COLO668 (cell line): ENCODE measurements around the gene FUBP1.
"Not testable (repeated sequence)": the region's sequence is repeated elsewhere in the genome, so short reads cannot be mapped to it uniquely, and the experiment has no call there.

Source experiments
- DNase-seq: peaks from one replicate; lab custom pipeline; 2025; ENCODE audit not compliant: unreplicated experiment; lab: John Stamatoyannopoulos, UW

The FUBP1 gene

GRCh38 chr1:77978969-77979876, at the start of gene FUBP1:
Gene FUBP1, minus strand, starts transcription at chr1:77979072. Its CDS starts 68 bp downstream, at chr1:77979004.
- peak; percentile 99 for DNase-seq

GRCh38 chr1:78021134-78021533, 42.3 kb upstream of the FUBP1 start:
- DNase-seq = not testable (repeated sequence)

DNA sequence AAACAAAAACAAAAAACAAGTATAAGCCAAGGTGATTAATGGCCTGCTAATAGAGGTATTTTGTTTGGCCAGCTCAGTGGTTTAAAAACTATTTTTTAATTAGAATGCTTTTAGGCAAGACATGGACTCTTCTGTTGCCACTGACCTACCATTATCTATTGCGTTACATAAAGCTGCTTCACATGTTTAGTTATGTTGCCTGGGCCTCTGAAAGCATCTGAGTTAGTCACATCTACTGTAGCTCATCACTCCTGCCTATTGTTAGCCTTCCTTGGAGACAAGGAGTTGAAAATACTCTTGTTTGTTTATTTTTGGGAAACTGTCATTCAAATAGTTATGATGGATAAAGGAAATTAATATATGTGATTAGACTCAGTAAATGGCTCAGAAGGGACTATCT, 40.2 kb upstream of the FUBP1 start:
- no peak for DNase-seq

DNA sequence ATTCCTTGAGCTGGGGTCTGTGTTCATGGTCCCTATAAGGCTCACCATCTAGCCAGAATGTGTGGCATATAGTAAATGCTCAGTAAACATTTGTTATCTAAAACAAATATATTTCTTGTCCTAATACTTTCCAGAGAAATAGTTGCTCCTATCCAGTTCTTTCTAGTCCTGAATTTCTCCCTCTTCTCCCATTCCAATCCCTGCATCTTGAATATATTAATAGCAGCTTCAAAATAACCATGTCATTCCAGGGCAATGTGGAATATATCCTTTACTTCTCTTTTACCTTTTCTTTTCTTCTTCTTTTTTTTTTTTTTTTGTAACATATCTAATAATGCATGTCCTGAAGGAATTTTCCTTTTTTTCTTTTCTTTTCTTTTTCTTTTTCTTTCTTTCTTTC, 36.3 kb upstream of the FUBP1 start:
- DNase-seq = no peak

DNA sequence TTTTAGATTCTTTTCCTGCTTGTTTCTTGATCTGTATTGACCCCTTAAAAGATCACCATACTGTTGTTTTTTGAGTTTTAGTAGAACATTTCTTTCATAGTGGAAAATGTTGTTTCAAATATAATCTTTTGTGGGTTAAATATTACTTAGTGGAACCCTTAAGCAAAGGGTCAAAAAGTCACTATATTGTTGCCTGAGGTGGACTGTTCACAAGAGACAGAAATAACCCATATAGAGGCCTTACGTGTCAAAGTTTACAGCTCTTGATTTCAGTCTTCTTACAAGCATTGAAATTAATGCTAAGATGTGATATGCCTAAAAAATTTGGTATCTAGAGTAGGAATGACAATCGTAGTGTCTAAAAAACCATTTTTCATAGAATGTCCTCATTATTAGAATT, 32.2 kb upstream of the FUBP1 start:
- DNase-seq = no peak

DNA sequence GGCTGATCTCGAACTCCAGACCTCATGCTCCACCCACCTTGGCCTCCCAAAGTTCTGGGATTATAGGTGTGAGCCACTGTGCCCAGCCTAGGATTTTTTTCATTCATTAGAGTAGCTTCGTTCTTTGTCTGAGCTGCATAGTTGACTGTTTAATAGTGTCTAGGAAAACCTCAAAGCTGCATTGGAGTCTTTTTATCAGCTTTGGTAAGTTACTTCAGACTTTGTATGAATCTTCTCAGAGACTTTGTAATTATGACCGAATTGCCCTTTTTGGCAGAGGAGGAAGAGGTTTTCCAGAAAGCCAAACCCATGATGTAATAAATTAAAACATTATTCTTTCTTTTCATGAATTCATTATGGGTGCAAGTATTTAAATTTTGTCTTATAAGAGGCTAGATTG, 31.0 kb upstream of the FUBP1 start:
- DNase-seq = no peak

- no peak for DNase-seq
These were observed 30.4 kb upstream of the FUBP1 start for GRCh38 chr1:78009276-78009675.

GRCh38 chr1:78007677-78008341, 28.9 kb upstream of the FUBP1 start:
- no peak for DNase-seq

DNA sequence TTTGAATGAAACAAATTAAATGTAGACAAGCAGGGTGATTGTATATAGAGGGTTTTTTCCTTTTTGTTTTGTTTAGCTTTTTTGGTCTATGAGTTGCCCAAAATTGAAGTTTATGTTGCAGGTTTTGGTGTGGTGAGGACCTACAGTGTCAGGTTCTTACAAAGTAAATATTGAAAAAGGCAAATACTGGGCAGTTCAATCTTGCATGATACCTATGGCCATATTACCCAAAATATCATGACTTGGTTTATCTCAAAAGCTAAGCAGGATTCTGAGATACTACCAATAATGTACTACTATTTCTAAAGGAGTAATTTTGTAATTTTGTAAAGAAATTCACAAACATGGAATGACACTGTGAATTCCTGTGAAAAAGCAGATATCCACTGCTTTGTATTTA, 27.6 kb upstream of the FUBP1 start:
- no peak for DNase-seq

DNA sequence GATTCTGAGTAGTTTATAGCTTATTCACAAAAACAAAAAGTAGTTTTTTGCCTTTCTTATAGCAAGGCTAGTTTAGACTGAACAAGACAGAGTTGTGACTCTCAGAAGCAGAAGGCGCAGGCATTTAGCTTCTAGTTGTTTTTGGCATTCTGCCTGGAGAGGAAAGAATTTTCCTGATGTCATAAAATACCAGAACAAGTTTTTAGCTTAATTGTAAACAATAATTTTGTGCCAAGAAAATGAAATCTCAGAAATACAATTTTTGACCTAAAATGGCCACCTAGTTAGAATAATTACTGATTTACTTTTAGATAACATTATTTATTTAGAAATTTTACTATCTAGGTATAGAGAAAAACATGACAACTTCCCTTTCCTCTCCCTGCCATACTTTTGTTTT, 26.9 kb upstream of the FUBP1 start:
- no peak for DNase-seq

- no peak for DNase-seq
These were observed 26.5 kb upstream of the FUBP1 start for GRCh38 chr1:78005448-78005722.

DNA sequence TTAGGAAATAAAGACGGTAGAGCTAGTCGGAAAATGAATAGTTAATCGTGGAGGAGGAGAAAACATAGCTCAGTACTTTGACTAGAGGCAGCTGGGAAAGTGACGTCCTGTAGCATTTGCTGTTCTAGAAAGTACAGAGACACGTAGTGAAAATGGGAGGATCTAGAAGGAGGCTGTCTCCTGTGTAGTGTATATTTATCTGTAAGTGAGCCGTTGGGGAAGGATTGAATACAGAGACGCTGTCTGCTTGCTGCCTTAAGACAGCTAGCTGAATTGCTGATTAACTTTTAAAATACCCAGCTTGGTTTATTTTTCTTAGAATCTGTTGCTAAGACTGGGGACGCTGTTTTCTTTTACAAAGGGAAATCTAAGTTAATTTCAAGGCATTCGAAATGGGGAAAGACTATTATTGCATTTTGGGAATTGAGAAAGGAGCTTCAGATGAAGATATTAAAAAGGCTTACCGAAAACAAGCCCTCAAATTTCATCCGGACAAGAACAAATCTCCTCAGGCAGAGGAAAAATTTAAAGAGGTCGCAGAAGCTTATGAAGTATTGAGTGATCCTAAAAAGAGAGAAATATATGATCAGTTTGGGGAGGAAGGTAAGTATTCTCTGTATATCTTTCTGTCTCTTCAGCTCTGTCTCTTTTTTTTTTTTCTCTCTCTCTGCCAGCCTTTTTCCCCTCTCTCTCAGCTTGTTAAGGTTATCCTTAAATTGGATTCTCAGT, 26.0 kb upstream of the FUBP1 start, which contains the start of gene DNAJB4:
Gene DNAJB4 (plus strand): TSS at position 221 of the 729 bp plus-strand sequence. CDS start 172 bp downstream, at position 393.
- DNase-seq = peak; percentile 40

GRCh38 chr1:78003882-78004718, 25.2 kb upstream of the FUBP1 start:
- DNase-seq = no peak

DNA sequence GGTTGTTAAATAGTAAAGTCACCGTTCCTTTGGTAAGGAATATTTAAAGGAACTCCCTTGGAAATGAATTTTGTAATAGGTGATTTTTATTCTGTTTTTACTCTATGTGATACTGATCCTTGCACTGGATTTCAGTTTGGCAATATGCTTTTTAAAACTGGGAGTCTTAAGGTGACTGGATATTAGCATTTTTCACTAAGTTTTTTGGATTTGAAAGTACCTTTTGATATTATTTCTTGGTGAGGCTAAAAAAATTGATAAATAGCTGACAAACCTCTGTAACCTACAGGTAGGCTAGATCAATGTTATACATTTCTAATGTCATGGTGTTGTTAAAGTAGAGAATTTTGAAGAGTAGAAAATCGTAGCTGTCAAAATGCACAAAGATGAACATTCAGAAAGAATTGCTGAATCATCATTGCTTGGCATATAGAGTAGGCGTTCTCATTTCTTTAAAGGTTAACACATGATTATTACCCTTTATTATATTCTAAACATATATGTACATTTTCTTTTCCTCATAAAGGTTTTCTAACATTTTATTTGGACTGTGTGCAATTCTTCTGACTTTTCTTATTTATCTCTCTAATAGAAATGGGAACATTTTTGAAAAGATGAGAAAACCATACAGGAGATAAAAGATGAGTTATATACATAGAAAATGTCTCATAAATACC, 24.3 kb upstream of the FUBP1 start:
- no peak for DNase-seq

GRCh38 chr1:78000536-78000935, 21.7 kb upstream of the FUBP1 start:
- not testable (repeated sequence) for DNase-seq

DNA sequence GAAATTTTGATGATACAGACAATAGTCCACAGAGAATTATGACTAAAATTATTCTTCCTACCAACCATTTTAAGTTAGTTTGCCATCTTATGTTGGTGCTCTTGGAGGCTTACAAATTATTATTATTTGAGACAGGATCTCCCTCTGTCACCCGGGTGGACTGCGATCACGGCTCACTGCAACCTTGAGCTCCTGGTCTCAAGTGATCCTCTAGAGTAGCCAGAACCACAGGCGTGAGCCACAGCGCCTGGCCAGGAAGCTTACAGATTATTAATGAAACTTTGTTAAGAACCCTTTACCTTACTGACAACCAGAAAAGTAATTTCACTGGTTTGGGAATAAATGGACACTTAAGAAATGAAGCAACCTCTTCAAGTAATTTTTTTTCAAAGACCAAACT, 17.9 kb upstream of the FUBP1 start:
- no peak for DNase-seq

- DNase-seq = no peak
These were observed 15.3 kb upstream of the FUBP1 start for GRCh38 chr1:77994117-77994705.

- no peak for DNase-seq
These were observed 12.8 kb upstream of the FUBP1 start for GRCh38 chr1:77991638-77992037.

DNA sequence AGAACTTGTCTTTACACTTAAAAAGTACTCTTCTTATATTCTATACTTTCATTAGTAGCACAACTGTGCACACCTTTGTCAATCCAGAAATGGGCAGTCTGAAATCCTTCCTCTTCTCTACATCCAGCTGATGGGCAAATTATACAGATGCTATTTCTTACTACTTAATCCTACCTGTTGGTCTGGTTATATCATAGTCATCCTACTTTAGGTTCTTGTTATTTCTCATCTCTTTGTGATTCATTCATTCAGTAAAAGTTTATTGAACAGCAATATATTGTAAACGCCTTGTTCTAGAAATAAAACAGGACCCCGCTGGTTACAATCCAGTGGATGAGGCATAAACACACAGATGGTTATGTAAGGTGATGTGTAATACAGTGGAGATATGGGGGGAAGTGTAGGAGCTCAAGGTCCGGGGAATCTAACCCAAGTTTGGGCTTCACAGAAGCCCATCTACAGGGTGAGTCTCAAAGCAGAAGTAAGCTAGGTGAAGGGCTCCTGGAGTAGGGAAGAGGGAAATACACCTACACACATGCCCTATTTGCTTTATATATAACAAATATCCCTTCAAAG, 11.8 kb upstream of the FUBP1 start:
- no peak for DNase-seq

DNA sequence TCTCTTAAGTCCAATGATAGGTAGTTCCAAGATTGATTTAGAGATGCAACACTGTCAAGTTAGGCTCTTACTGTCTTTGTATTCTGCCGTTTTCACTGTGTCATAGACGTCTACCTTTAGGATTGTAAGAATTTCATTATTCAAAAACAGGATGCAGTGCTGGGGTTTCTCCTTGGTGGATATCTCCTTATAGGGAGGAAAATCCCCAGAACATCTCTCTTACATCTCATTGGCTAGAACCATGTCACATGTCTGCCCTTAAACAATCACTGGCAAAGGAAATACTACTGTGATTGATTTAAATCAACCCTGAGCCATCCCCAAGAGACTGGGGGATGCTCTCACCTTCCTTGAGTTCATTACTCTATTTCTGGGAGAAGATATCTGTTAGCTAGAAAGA, 10.9 kb upstream of the FUBP1 start:
- DNase-seq = no peak
